ENCODE data around the gene DUS4L. TPM values are rescaled to one million over a fixed set of nuclear protein-coding genes. Genes with fewer than 3 reads are reported as not detected.

The DUS4L gene
- total and polyA plus RNA-seq, 2 donors (not counting 3 experiments of a cell fraction or from before 2014, with no cell fraction given), result 2.5 to 9.6 TPM

GRCh38 chr7:107538001-107538400 is 25.8 kb upstream of the DUS4L start:
- intact Hi-C loops (cut with micrococcal nuclease), result no loop called here
- no peak for FAIRE-seq

More at GRCh38 chr7:107538001-107538400, 25.8 kb upstream of the DUS4L start:
- dilution Hi-C loops (cut with MboI; ENCODE audit: extremely low pct_ligation_motif_present, low sequenced_read_pairs), result no loop called here
- Histone ChIP-seq H3K4me3 (replicated peaks in 1 of 3; ENCODE audit: insufficient read depth in 1 of 3, low read depth in 1 of 3, low read length in 3 of 3) (no peak overlapping the region), H3K9me3 (replicated peaks; ENCODE audit: control insufficient read depth, insufficient read depth, low read length) (no peaks in the 10 kb centered on the region), H3K36me3 (ENCODE audit: control insufficient read depth in 2 of 2, extremely low read depth in 1 of 2, insufficient read depth in 2 of 2, low read length in 2 of 2) (no peaks in the 10 kb centered on the region), H3K4me1 (ENCODE audit: control insufficient read depth, extremely low read depth, insufficient read depth, low read length) (no peaks in the 10 kb centered on the region), H3K27me3 (ENCODE audit: control insufficient read depth in 2 of 2, insufficient read depth in 2 of 2, low read length in 2 of 2) (no peaks in the 10 kb centered on the region), H2AFZ (ENCODE audit: low read depth, low read length) (no peak overlapping the region), H4K20me1 (replicated peaks; ENCODE audit: control insufficient read depth, extremely low read depth, insufficient read depth, low read length) (no peaks in the 10 kb centered on the region), H3K9ac (replicated peaks; ENCODE audit: extremely low read depth, insufficient read depth, low read length) (no peak overlapping the region), H3K9me1 (replicated peaks; ENCODE audit: control insufficient read depth, extremely low read depth, insufficient read depth, low read length) (no peaks in the 10 kb centered on the region), H3K79me2 (ENCODE audit: control insufficient read depth, insufficient read depth, low read length) (peaks cover 4% of the 10 kb centered on the region), H3K4me2 (ENCODE audit: insufficient read depth, low read length) (no peak overlapping the region), H3K27ac (ENCODE audit: insufficient read depth, low read depth, low read length) (no peak overlapping the region)
- CTCF ChIA-PET, result interaction anchor here (0.6 kb wide), 1 partner anchor 203 kb away, joined by 3 read pairs; no protein-coding TSS in a partner anchor
- POLR2A ChIA-PET, result no interaction called here
- DNase-seq (ENCODE audit: low read depth, low spot score), result no peak
- TF ChIP-seq POLR2A (IDR thresholded peaks at IDR 0.05; ENCODE audit: low read depth, low read length) (no peak), CTCF (IDR thresholded peaks at IDR 0.05; ENCODE audit: extremely low read depth in 1 of 2, insufficient read depth in 1 of 2, low read depth in 1 of 2, low read length in 2 of 2) (no peak), MYC (IDR thresholded peaks at IDR 0.05; ENCODE audit: low read depth, low read length) (no peak), EZH2 (IDR thresholded peaks at IDR 0.05; ENCODE audit: borderline replicate concordance, low read depth, low read length, severe bottlenecking) (no peak), POLR2AphosphoS5 (IDR thresholded peaks at IDR 0.05; ENCODE audit: insufficient read depth, low read depth, low read length) (no peak), MAX (IDR thresholded peaks at IDR 0.05; ENCODE audit: insufficient read depth, insufficient read length) (no peak), JUN (IDR thresholded peaks at IDR 0.05; ENCODE audit: borderline replicate concordance, insufficient read depth, insufficient read length, low read depth) (no peak), GATA2 (IDR thresholded peaks at IDR 0.05; ENCODE audit: insufficient read depth, insufficient read length, low read depth, low read length) (no peak), FOS (IDR thresholded peaks at IDR 0.05; ENCODE audit: borderline replicate concordance, insufficient read depth, low read length) (no peak)
- no TSS peak for BruUV-seq (replicated peaks)

Measured in endothelial cell of umbilical vein (primary cell).